ENCODE results near the gene HRG. TPM values are rescaled to one million over a fixed set of nuclear protein-coding genes. Genes with fewer than 3 reads are reported as not detected.

The HRG gene
- total and polyA plus RNA-seq, 2 of the 4 experiments (the other 2 are of a cell fraction), result not detected

DNA sequence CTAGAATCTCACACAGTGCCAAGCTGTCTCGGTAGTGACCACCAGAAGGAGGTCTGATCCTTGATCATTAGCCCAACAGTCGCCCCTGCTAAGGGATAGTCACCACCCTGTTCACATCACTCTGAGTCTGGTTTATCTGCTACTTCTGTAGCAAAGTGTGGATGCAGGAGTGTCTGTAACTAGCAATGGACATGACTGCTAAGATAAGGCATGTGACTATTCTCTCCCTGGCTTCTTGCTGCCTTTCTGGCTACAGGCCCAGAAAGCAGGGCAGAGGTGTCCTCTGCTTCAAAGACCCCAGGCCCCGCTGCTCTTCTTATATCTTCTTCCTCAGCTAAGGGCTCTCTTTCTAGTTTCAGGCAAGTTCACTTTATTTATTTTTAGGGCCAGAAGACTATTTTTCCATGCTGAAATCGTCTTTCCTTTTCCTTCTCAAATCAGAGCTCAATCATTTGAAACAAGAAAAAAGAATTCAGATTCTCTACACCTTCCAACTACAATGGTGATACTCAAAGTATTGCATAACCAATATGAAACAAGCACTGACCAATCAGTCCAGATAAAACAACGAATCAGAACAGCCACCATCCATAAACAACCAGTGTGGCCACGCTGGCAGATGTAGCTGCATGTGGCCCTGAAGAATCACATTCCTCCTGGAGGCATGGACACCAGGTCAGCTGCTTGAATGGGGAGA, 43.3 kb downstream of the HRG start:
- ChIA-PET POLR2A (ENCODE audit: unreplicated experiment) (no interaction called here), CTCF (no interaction called here)
- no peak overlapping the region for H4K91ac ChIP-seq (ENCODE audit: insufficient read depth, low read depth, low read length)
- no peaks in the 10 kb centered on the region for H3K36me3 ChIP-seq (ENCODE audit: control insufficient read depth, insufficient read depth, low read length)
- H2AFZ ChIP-seq (replicated peaks; ENCODE audit: low read length, poor library complexity), result no peak overlapping the region
- TF ChIP-seq, protein P1, sequence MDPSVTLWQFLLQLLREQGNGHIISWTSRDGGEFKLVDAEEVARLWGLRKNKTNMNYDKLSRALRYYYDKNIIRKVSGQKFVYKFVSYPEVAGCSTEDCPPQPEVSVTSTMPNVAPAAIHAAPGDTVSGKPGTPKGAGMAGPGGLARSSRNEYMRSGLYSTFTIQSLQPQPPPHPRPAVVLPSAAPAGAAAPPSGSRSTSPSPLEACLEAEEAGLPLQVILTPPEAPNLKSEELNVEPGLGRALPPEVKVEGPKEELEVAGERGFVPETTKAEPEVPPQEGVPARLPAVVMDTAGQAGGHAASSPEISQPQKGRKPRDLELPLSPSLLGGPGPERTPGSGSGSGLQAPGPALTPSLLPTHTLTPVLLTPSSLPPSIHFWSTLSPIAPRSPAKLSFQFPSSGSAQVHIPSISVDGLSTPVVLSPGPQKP (IDR thresholded peaks at IDR 0.05; ENCODE audit: borderline replicate concordance, low read depth, low read length), result no peak
- no peak for TF ChIP-seq RCOR1 (IDR thresholded peaks at IDR 0.05; ENCODE audit: insufficient replicate concordance, low read length)
- TF ChIP-seq SMC3 (IDR thresholded peaks at IDR 0.05; ENCODE audit: low read depth, low read length), result no peak
- no peak for TF ChIP-seq CEBPB (IDR thresholded peaks at IDR 0.05; ENCODE audit: low read depth, low read length)
- TF ChIP-seq BHLHE40 (IDR thresholded peaks at IDR 0.05; ENCODE audit: low read depth, low read length), result no peak
- no peak for TF ChIP-seq MAZ (IDR thresholded peaks at IDR 0.05; ENCODE audit: borderline replicate concordance, low read depth, low read length)
- TF ChIP-seq USF2 (IDR thresholded peaks at IDR 0.05; ENCODE audit: low read depth, low read length), result no peak
- TF ChIP-seq, protein P2, sequence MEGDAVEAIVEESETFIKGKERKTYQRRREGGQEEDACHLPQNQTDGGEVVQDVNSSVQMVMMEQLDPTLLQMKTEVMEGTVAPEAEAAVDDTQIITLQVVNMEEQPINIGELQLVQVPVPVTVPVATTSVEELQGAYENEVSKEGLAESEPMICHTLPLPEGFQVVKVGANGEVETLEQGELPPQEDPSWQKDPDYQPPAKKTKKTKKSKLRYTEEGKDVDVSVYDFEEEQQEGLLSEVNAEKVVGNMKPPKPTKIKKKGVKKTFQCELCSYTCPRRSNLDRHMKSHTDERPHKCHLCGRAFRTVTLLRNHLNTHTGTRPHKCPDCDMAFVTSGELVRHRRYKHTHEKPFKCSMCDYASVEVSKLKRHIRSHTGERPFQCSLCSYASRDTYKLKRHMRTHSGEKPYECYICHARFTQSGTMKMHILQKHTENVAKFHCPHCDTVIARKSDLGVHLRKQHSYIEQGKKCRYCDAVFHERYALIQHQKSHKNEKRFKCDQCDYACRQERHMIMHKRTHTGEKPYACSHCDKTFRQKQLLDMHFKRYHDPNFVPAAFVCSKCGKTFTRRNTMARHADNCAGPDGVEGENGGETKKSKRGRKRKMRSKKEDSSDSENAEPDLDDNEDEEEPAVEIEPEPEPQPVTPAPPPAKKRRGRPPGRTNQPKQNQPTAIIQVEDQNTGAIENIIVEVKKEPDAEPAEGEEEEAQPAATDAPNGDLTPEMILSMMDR (conservative IDR thresholded peaks at IDR 0.05; ENCODE audit: low read depth, low read length), result no peak
- TF ChIP-seq NFE2L2 (IDR thresholded peaks at IDR 0.05; ENCODE audit: low read depth, low read length), result no peak
- TF ChIP-seq POLR2A (IDR thresholded peaks at IDR 0.05; ENCODE audit: low read depth, low read length), result no peak
- TF ChIP-seq FOS (IDR thresholded peaks at IDR 0.05; ENCODE audit: low read depth, low read length), result no peak
- no peak for TF ChIP-seq RAD21 (IDR thresholded peaks at IDR 0.05; ENCODE audit: low read length)
- TF ChIP-seq MAFK (IDR thresholded peaks at IDR 0.05; ENCODE audit: low read depth, low read length), result no peak
- TF ChIP-seq MXI1 (IDR thresholded peaks at IDR 0.05; ENCODE audit: borderline replicate concordance, low read depth, low read length), result no peak
- no peak for TF ChIP-seq RFX5 (IDR thresholded peaks at IDR 0.05; ENCODE audit: low read depth, low read length)
- H2BK120ac ChIP-seq (ENCODE audit: low read depth, low read length), result no peak overlapping the region
- ATAC-seq (ENCODE audit: low read depth) (no peak), DNase-seq (no peak)
- H4K8ac ChIP-seq (ENCODE audit: low read depth in 2 of 2, low read length in 2 of 2), result no peak overlapping the region
- H3K4ac ChIP-seq (ENCODE audit: low read depth, low read length), result no peak overlapping the region
- no TSS peak for BruUV-seq (replicated peaks)
- H3K56ac ChIP-seq (ENCODE audit: extremely low read depth, insufficient read depth, low read length), result no peak overlapping the region
- no peak overlapping the region for H2BK5ac ChIP-seq (ENCODE audit: low read depth, low read length, poor library complexity, severe bottlenecking)
- no peak overlapping the region for H3K18ac ChIP-seq (ENCODE audit: low read depth, low read length)
- no peak overlapping the region for H2AK5ac ChIP-seq (ENCODE audit: low read depth, low read length)
- no peak overlapping the region for H2AK9ac ChIP-seq (replicated peaks; ENCODE audit: low read depth, low read length, poor library complexity)
- H2BK20ac ChIP-seq (ENCODE audit: low read depth, low read length), result no peak overlapping the region
- no peaks in the 10 kb centered on the region for H3K79me1 ChIP-seq (ENCODE audit: low read depth in 1 of 2, low read length in 2 of 2)
- no peak overlapping the region for H3K9ac ChIP-seq (ENCODE audit: low read depth, low read length)
- WGBS, 2 experiments (ENCODE audit: extremely low coverage in 2 of 2, insufficient read length in 1 of 2), result 0% methylated on average over 2 of the region's 6 CpGs; no CpG with 5 or more reads in 1 of the 2 experiments
- in situ Hi-C loops (cut with MboI; ENCODE audit: low sequenced_read_pairs), result no loop called here
- H4K20me1 ChIP-seq (ENCODE audit: insufficient read depth, low read length), result no peaks in the 10 kb centered on the region
- no peak overlapping the region for H3K27ac ChIP-seq (ENCODE audit: insufficient read depth, low read length)
- intact Hi-C loops (cut with micrococcal nuclease), result no loop called here
- dilution Hi-C loops (cut with HindIII; ENCODE audit: low sequenced_read_pairs, unreplicated experiment), result no loop called here
- H4K5ac ChIP-seq (ENCODE audit: low read depth, low read length), result no peak overlapping the region
- no peak overlapping the region for H3K23ac ChIP-seq (ENCODE audit: low read depth, low read length)
- no peaks in the 10 kb centered on the region for H3K9me3 ChIP-seq (ENCODE audit: control insufficient read depth, insufficient read depth, low read length)
- no peak overlapping the region for H3K14ac ChIP-seq (replicated peaks; ENCODE audit: low read depth, low read length)
- H3K4me1 ChIP-seq (ENCODE audit: control insufficient read depth, insufficient read depth, low read length), result no peaks in the 10 kb centered on the region
- no peaks in the 10 kb centered on the region for H3K9me1 ChIP-seq (ENCODE audit: insufficient read depth, low read length)
- H3K4me2 ChIP-seq (ENCODE audit: low read depth, low read length), result no peak overlapping the region
- H2BK15ac ChIP-seq (ENCODE audit: low read depth, low read length), result no peak overlapping the region
- H3K4me3 ChIP-seq (ENCODE audit: insufficient read depth, low read depth, low read length), result no peak overlapping the region
- peaks cover 17% of the 10 kb centered on the region for H3K27me3 ChIP-seq (ENCODE audit: control insufficient read depth, insufficient read depth, low read length)
